H1 (cell line): Measurements from ENCODE around the gene CABP5. TPM values are rescaled to one million over a fixed set of nuclear protein-coding genes. Genes with fewer than 3 reads are reported as not detected.

Experiments used
- CTCF ChIA-PET: fragments of 300-600 bp; sonication (Branson Sonifier 250); formaldehyde crosslinking; loops from one replicate; lab custom pipeline; 2021; ENCODE audit not compliant: partially characterized antibody; lab: Charles Lee
- POLR2A ChIA-PET: fragments of 300-600 bp; sonication (Branson Sonifier 250); formaldehyde crosslinking; loops from one replicate; lab custom pipeline; 2021; ENCODE audit warnings: inconsistent platforms; ENCODE audit not compliant: partially characterized antibody; lab: Charles Lee
- DNase-seq, 2 experiments: peaks; one replicate each; pipeline versions ENCODE4 v3.0.0 to v3.0.0-alpha.2; 2010 to 2022; ENCODE audit warnings: low spot score in 2 of 2, low read depth in 1 of 2, mixed read lengths in 1 of 2
- FAIRE-seq: peaks from 2 replicates; lab custom pipeline; 2011; peaks lifted over from hg19 to GRCh38; lab: Jason Lieb, UNC
- H2AFZ ChIP-seq: 2 replicates; pipeline ENCODE4 v1.8.1; 2012; ENCODE audit warnings: low read length, inconsistent platforms
- H2AK5ac ChIP-seq: 2 replicates; pipeline ENCODE4 v1.6.1; 2013; ENCODE audit warnings: low read depth, low read length
- H2BK120ac ChIP-seq: replicated peaks from 2 replicates; pipeline ENCODE3; 2013; ENCODE audit warnings: low read depth, low read length, inconsistent platforms
- H2BK12ac ChIP-seq: 2 replicates; pipeline ENCODE4 v1.6.1; 2013; ENCODE audit warnings: low read depth, low read length
- H2BK15ac ChIP-seq: 2 replicates; pipeline ENCODE4 v1.6.1; 2013; ENCODE audit warnings: low read length
- H2BK20ac ChIP-seq: 2 replicates; pipeline ENCODE4 v1.6.1; 2013; ENCODE audit warnings: low read length
- H2BK5ac ChIP-seq: 2 replicates; pipeline ENCODE4 v1.6.1; 2013; ENCODE audit warnings: low read depth, low read length
- H3K14ac ChIP-seq: 2 replicates; pipeline ENCODE4 v1.6.1; 2013; ENCODE audit warnings: inconsistent platforms; ENCODE audit not compliant: insufficient read length
- H3K18ac ChIP-seq: 2 replicates; pipeline ENCODE4 v1.6.1; 2013; ENCODE audit warnings: low read length; ENCODE audit errors: extremely low read depth
- H3K23ac ChIP-seq: 2 replicates; pipeline ENCODE4 v1.6.1; 2013; ENCODE audit warnings: inconsistent platforms; ENCODE audit not compliant: insufficient read length
- H3K23me2 ChIP-seq: 2 replicates; pipeline ENCODE4 v1.6.1; 2013; ENCODE audit warnings: low read depth, low read length
- H3K27ac ChIP-seq: 2 replicates; pipeline ENCODE4 v1.6.1; 2011; ENCODE audit warnings: low read depth, low read length, inconsistent platforms
- H3K27me3 ChIP-seq, 4 experiments: replicated peaks in 1 of 4; 1 replicate in 1 of 4; 2 replicates in 3 of 4; pipeline versions ENCODE4 v1.6.1 to v1.8.1; 2011 to 2013; ENCODE audit warnings: low read length in 3 of 4, mild to moderate bottlenecking in 3 of 4, inconsistent platforms in 2 of 4, mixed read lengths in 2 of 4, moderate library complexity in 1 of 4; ENCODE audit not compliant: control insufficient read depth in 3 of 4, insufficient read depth in 3 of 4; ENCODE audit errors: extremely low read depth in 1 of 4
- H3K36me3 ChIP-seq, 4 experiments: 2 replicates each; pipeline versions ENCODE4 v1.6.1 to v1.8.1; 2011 to 2013; ENCODE audit warnings: mild to moderate bottlenecking in 4 of 4, low read length in 3 of 4, moderate library complexity in 2 of 4, control low read depth in 1 of 4, inconsistent platforms in 1 of 4; ENCODE audit not compliant: insufficient read depth in 4 of 4, control insufficient read depth in 2 of 4
- H3K4ac ChIP-seq: replicated peaks from 2 replicates; pipeline ENCODE3; 2013; ENCODE audit warnings: low read length, low read depth, mixed read lengths, inconsistent platforms; ENCODE audit not compliant: insufficient read length
- H3K4me1 ChIP-seq, 4 experiments: replicated peaks in 1 of 4; 1 replicate in 1 of 4; 2 replicates in 3 of 4; pipeline versions ENCODE4 v1.6.1 to v1.8.1; 2011 to 2013; ENCODE audit warnings: low read length in 3 of 4, inconsistent platforms in 2 of 4, mixed read lengths in 1 of 4; ENCODE audit not compliant: insufficient read depth in 4 of 4, control insufficient read depth in 3 of 4
- H3K4me2 ChIP-seq, 2 experiments: 2 replicates each; pipeline versions ENCODE4 v1.6.1 to v1.8.1; 2011 to 2013; ENCODE audit warnings: low read depth in 2 of 2, low read length in 2 of 2, control low read depth in 1 of 2, inconsistent platforms in 1 of 2, mild to moderate bottlenecking in 1 of 2; ENCODE audit not compliant: insufficient read depth in 1 of 2
- H3K4me3 ChIP-seq, 4 experiments: fragments of 200-600, 300-600 bp in 1 of 4; sonication (generic), shearing (Covaris generic), sonication (Bioruptor Twin) in 1 of 4; 2 replicates each; pipeline versions ENCODE4 v1.5.1 to v1.8.1; 2011 to 2016; ENCODE audit warnings: low read length in 4 of 4, low read depth in 3 of 4, control low read depth in 2 of 4, inconsistent platforms in 2 of 4, mild to moderate bottlenecking in 2 of 4, mixed read lengths in 1 of 4, moderate library complexity in 1 of 4; ENCODE audit not compliant: insufficient read depth in 2 of 4; ENCODE audit errors: extremely low read depth in 1 of 4
- H3K56ac ChIP-seq: replicated peaks from 2 replicates; pipeline ENCODE3; 2013; ENCODE audit warnings: low read depth, mild to moderate bottlenecking, mixed read lengths, low read length, inconsistent platforms; ENCODE audit not compliant: insufficient read length
- H3K79me1 ChIP-seq: 2 replicates; pipeline ENCODE4 v1.6.1; 2013; ENCODE audit warnings: low read depth, low read length, control low read depth
- H3K79me2 ChIP-seq, 2 experiments: 2 replicates each; pipeline versions ENCODE4 v1.6.1 to v1.8.1; 2012 to 2013; ENCODE audit warnings: low read length in 2 of 2, mild to moderate bottlenecking in 2 of 2, inconsistent platforms in 1 of 2; ENCODE audit not compliant: insufficient read depth in 2 of 2, control insufficient read depth in 1 of 2
- H3K9ac ChIP-seq, 4 experiments: replicated peaks in 1 of 4; 1 replicate in 1 of 4; 2 replicates in 3 of 4; pipeline versions ENCODE4 v1.6.1 to v1.8.1; 2011 to 2013; ENCODE audit warnings: low read depth in 3 of 4, low read length in 3 of 4, control low read depth in 2 of 4, mild to moderate bottlenecking in 2 of 4, moderate library complexity in 2 of 4, inconsistent platforms in 1 of 4; ENCODE audit errors: extremely low read depth in 1 of 4
- H3K9me3 ChIP-seq, 2 experiments: 2 replicates each; pipeline versions ENCODE4 v1.6.1 to v1.8.1; 2012 to 2013; ENCODE audit warnings: mild to moderate bottlenecking in 2 of 2, moderate library complexity in 2 of 2, control low read depth in 1 of 2, inconsistent platforms in 1 of 2, low read depth in 1 of 2, low read length in 1 of 2, mixed read lengths in 1 of 2; ENCODE audit not compliant: insufficient read depth in 2 of 2
- H4K20me1 ChIP-seq, 2 experiments: replicated peaks in 1 of 2; 2 replicates each; pipeline versions ENCODE3 to v1.8.1; 2011 to 2013; ENCODE audit warnings: inconsistent platforms in 2 of 2, low read length in 2 of 2, mild to moderate bottlenecking in 1 of 2; ENCODE audit not compliant: insufficient read depth in 2 of 2, control insufficient read depth in 1 of 2
- H4K5ac ChIP-seq: 2 replicates; pipeline ENCODE4 v1.6.1; 2013; ENCODE audit warnings: low read length, low read depth, mixed read lengths, inconsistent platforms; ENCODE audit not compliant: insufficient read length
- H4K8ac ChIP-seq: 2 replicates; pipeline ENCODE4 v1.8.0; 2013; ENCODE audit warnings: mild to moderate bottlenecking, moderate library complexity, low read length, inconsistent platforms; ENCODE audit not compliant: insufficient read depth; ENCODE audit errors: extremely low read depth
- H4K91ac ChIP-seq: replicated peaks from 2 replicates; pipeline ENCODE3; 2013; ENCODE audit warnings: low read length, mixed read lengths, inconsistent platforms; ENCODE audit not compliant: insufficient read length
- GTF2F1 ChIP-seq: IDR thresholded peaks from 2 replicates; pipeline ENCODE4 v1.6.1; 2012; ENCODE audit warnings: low read depth, low read length, improper control_type of control experiment, borderline replicate concordance
- MAFK ChIP-seq: IDR thresholded peaks from 2 replicates; pipeline ENCODE4 v1.6.1; 2012; ENCODE audit warnings: low read depth, mild to moderate bottlenecking, improper control_type of control experiment, low read length
- NRF1 ChIP-seq: IDR thresholded peaks from 2 replicates; pipeline ENCODE4 v1.6.1; 2011; ENCODE audit warnings: mild to moderate bottlenecking, low read depth, low read length, improper control_type of control experiment
- RFX5 ChIP-seq: IDR thresholded peaks from 2 replicates; pipeline ENCODE4 v1.6.1; 2011; ENCODE audit warnings: low read depth, low read length, improper control_type of control experiment, borderline replicate concordance
- TEAD4 ChIP-seq: IDR thresholded peaks from 2 replicates; pipeline ENCODE4 v1.6.1; 2012; ENCODE audit warnings: low read depth, low read length, inconsistent platforms, mixed read lengths
- USF2 ChIP-seq: IDR thresholded peaks from 2 replicates; pipeline ENCODE4 v1.6.1; 2011; ENCODE audit warnings: low read length, improper control_type of control experiment
- WGBS, 2 experiments: shearing (Covaris generic) in 1 of 2; methylation state at CpG; one replicate each; pipeline versions ENCODE4 v1.1.6 to v1.1.7; 2013 to 2015; ENCODE audit warnings: low lambda C conversion rate in 2 of 2, mixed read lengths in 2 of 2, inconsistent platforms in 1 of 2, low coverage in 1 of 2, missing lambda C conversion rate in 1 of 2; ENCODE audit not compliant: insufficient replicate concordance in 2 of 2, insufficient coverage in 1 of 2, insufficient read length in 1 of 2; ENCODE audit errors: extremely low coverage in 1 of 2, missing lambda C conversion rate in 1 of 2; 5-methylcytosine and 5-hydroxymethylcytosine counted together
- polyA plus RNA-seq, 7 experiments: library from polyadenylated mRNA; depleted of rRNA in 3 of 7; stranded (reverse) in 5 of 7; unstranded in 2 of 7; fragments of >200 nt in 5 of 7; fragments of 200-250 nt in 2 of 7; gene quantifications; 1 replicate in 5 of 7; 2 replicates in 1 of 7; 4 replicates in 1 of 7; pipeline versions ENCODE4 v1.2.1 to v1.2.3, GENCODE V29; 2011 to 2013; ENCODE audit warnings: missing spikeins in 2 of 7, mixed read lengths in 2 of 7
- total RNA-seq: library from RNA; stranded (reverse); fragmentation: NEBNext Ultra II Directional; extraction: Animal tissue kit (Norgen Biotek cat#: 25700); gene quantifications from 2 replicates; pipeline ENCODE4 v1.2.1, GENCODE V29; 2021

CABP5 gene
- total and polyA plus RNA-seq, 2 of the 8 experiments (the other 6 are each of a cell fraction or from before 2014, with no cell fraction given): not detected

- no peaks in the 10 kb centered on the region for H3K4me1 ChIP-seq
- H2BK120ac ChIP-seq: no peak within 1 kb of the TSS
- no peak within 1 kb of the TSS for H3K4me2 ChIP-seq
- no peak within 1 kb of the TSS for H2BK20ac ChIP-seq
- H3K23me2 ChIP-seq: peaks cover 4% of the 10 kb centered on the region; the same call in 1 of the 2 replicates
- no peak within 1 kb of the TSS for H3K23ac ChIP-seq
- no peak within 1 kb of the TSS for H2BK15ac ChIP-seq
- H3K4me3 ChIP-seq: no peak within 1 kb of the TSS
- H3K79me2 ChIP-seq: no peaks in the 10 kb centered on the region
- 85% methylated on average over 2 of the region's 2 CpGs; no CpG with 5 or more reads in 1 of the 2 experiments for WGBS, 2 experiments
- no peak within 1 kb of the TSS for H3K27ac ChIP-seq
- no peak within 1 kb of the TSS for H3K56ac ChIP-seq
- DNase-seq (no peak), FAIRE-seq (no peak)
- no peak within 1 kb of the TSS for H3K9ac ChIP-seq
- no peak within 1 kb of the TSS for H2AK5ac ChIP-seq
- no peak within 1 kb of the TSS; the same call in 1 of the 2 replicates for H4K8ac ChIP-seq
- H2AFZ ChIP-seq: peak within 1 kb of the TSS; percentile 76; the same call in 1 of the 2 replicates
- H3K18ac ChIP-seq: no peak within 1 kb of the TSS
- H3K27me3 ChIP-seq: no peaks in the 10 kb centered on the region
- H3K4ac ChIP-seq: no peak within 1 kb of the TSS
- POLR2A ChIA-PET: interaction anchor here (0.7 kb wide), 1 partner anchor 154 kb away, joined by 4 read pairs; no protein-coding TSS in a partner anchor
- H3K9me3 ChIP-seq: no peaks in the 10 kb centered on the region
- H4K5ac ChIP-seq: no peak within 1 kb of the TSS
- H2BK5ac ChIP-seq: no peak within 1 kb of the TSS
- peaks cover 0 to 2% of the 10 kb centered on the region in 2 experiments for H4K20me1 ChIP-seq
- H4K91ac ChIP-seq: no peak within 1 kb of the TSS
- H3K79me1 ChIP-seq: no peaks in the 10 kb centered on the region
- H3K36me3 ChIP-seq: no peaks in the 10 kb centered on the region
- TF ChIP-seq TEAD4 (no peak), MAFK (no peak), GTF2F1 (no peak), USF2 (no peak), RFX5 (no peak), NRF1 (no peak)
- no peak within 1 kb of the TSS for H2BK12ac ChIP-seq
- no peak within 1 kb of the TSS for H3K14ac ChIP-seq
- CTCF ChIA-PET: no interaction called here
Observed at GRCh38 chr19:47992070-47992469, 51.8 kb downstream of the CABP5 start, which contains the start of gene BSPH1. Gene BSPH1, minus strand, starts transcription at chr19:47992170. Its CDS starts 89 bp downstream, at chr19:47992081.
